HG02571 (cell line): ENCODE results near the gene COX7A2.

Experiments
- ATAC-seq: cut with Tn5 transposase; IDR thresholded peaks from one replicate; pipeline ENCODE4 v1.9.1; 2021; ENCODE audit warnings: mild to moderate bottlenecking, moderate library complexity; ENCODE audit not compliant: unreplicated experiment

COX7A2 gene

GRCh38 chr6:75222261-75222660, 21.3 kb downstream of the COX7A2 start:
- ATAC-seq = no peak

- no peak for ATAC-seq
Measured at GRCh38 chr6:75221116-75221515, 22.5 kb downstream of the COX7A2 start.

- ATAC-seq = no peak
Measured at GRCh38 chr6:75220357-75220756, 23.2 kb downstream of the COX7A2 start.

GRCh38 chr6:75219263-75219662, 24.3 kb downstream of the COX7A2 start:
- no peak for ATAC-seq

- no peak for ATAC-seq
Measured at GRCh38 chr6:75217193-75217592, 26.4 kb downstream of the COX7A2 start.

GRCh38 chr6:75215291-75215690, 28.3 kb downstream of the COX7A2 start:
- ATAC-seq = no peak

- no peak for ATAC-seq
Measured at GRCh38 chr6:75213732-75214131, 29.9 kb downstream of the COX7A2 start.

GRCh38 chr6:75213112-75213511, 30.5 kb downstream of the COX7A2 start:
- ATAC-seq = no peak

- ATAC-seq = no peak
Measured at GRCh38 chr6:75211920-75212590, 31.5 kb downstream of the COX7A2 start.

GRCh38 chr6:75210885-75211739, 32.5 kb downstream of the COX7A2 start:
- ATAC-seq = no peak

GRCh38 chr6:75209184-75209723, 34.3 kb downstream of the COX7A2 start:
- ATAC-seq = no peak

GRCh38 chr6:75208298-75209183, 35.1 kb downstream of the COX7A2 start:
- peak; percentile 79 for ATAC-seq

- ATAC-seq = no peak
Measured at GRCh38 chr6:75206576-75207342, 36.8 kb downstream of the COX7A2 start.

- no peak for ATAC-seq
Measured at GRCh38 chr6:75205776-75206575, 37.6 kb downstream of the COX7A2 start, which contains the start of gene COL12A1. TSS of gene COL12A1 (minus strand) at chr6:75206053. CDS start at chr6:75202792, 3,261 bp downstream.

- ATAC-seq = no peak
Measured at GRCh38 chr6:75204959-75205775, 38.4 kb downstream of the COX7A2 start.

GRCh38 chr6:75204217-75204958, 39.2 kb downstream of the COX7A2 start:
- ATAC-seq = no peak

GRCh38 chr6:75203721-75204120, 39.9 kb downstream of the COX7A2 start:
- ATAC-seq = no peak

- ATAC-seq = no peak
Measured at GRCh38 chr6:75202676-75203131, 40.9 kb downstream of the COX7A2 start.
